ENCODE measurements around the gene ITPK1. TPM values are rescaled to one million over a fixed set of nuclear protein-coding genes. Genes with fewer than 3 reads are reported as not detected.
A peak's percentile ranks its signal among the peaks of the same experiment; 100 is the strongest.
"Not testable (repeated sequence)": the region's sequence is repeated elsewhere in the genome, so short reads cannot be mapped to it uniquely, and the experiment has no call there.

The ITPK1 gene
- total RNA-seq, 2 experiments from 2014 or later: 78.5 to 83.5 TPM

- DNase-seq: no peak
- POLR2A ChIA-PET: no interaction called here
- ATAC-seq: no peak
- CTCF ChIA-PET: interaction anchor here (1.5 kb wide), 1 partner anchor 8 kb away, joined by 6 read pairs; no protein-coding TSS in a partner anchor
- no peak for TF ChIP-seq CTCF (IDR thresholded peaks at IDR 0.05)
- Mint-ChIP-seq H3K27ac (peak overlapping the region; percentile 72), H3K27me3 (no peaks in the 10 kb centered on the region), H3K4me1 (ENCODE audit: low read depth) (peaks cover 75% of the 10 kb centered on the region), H3K4me3 (no peak overlapping the region), H3K9me3 (no peaks in the 10 kb centered on the region), H3K36me3 (ENCODE audit: low read depth) (peaks cover 31% of the 10 kb centered on the region)
- intact Hi-C loops (cut with micrococcal nuclease): no loop called here
These were observed 52.3 kb downstream of the ITPK1 start for GRCh38 chr14:93063393-93063792.

GRCh38 chr14:93062890-93063289, 52.8 kb downstream of the ITPK1 start:
- peak overlapping the region; percentile 72 for H3K27ac Mint-ChIP-seq
- ATAC-seq (no peak), DNase-seq (no peak)
- no peak overlapping the region for H3K4me3 Mint-ChIP-seq
- intact Hi-C loops (cut with micrococcal nuclease): no loop called here
- peaks cover 74% of the 10 kb centered on the region for H3K4me1 Mint-ChIP-seq (ENCODE audit: low read depth)
- H3K36me3 Mint-ChIP-seq (ENCODE audit: low read depth): peaks cover 30% of the 10 kb centered on the region
- POLR2A ChIA-PET: interaction anchor here (0.7 kb wide), 1 partner anchor 21 kb away, joined by 4 read pairs; no protein-coding TSS in a partner anchor
- no peak for TF ChIP-seq CTCF (IDR thresholded peaks at IDR 0.05)
- H3K27me3 Mint-ChIP-seq: no peaks in the 10 kb centered on the region
- CTCF ChIA-PET: interaction anchor here (1.5 kb wide), 1 partner anchor 8 kb away, joined by 6 read pairs; no protein-coding TSS in a partner anchor
- H3K9me3 Mint-ChIP-seq: no peaks in the 10 kb centered on the region

GRCh38 chr14:93062013-93062412, 53.7 kb downstream of the ITPK1 start:
- ATAC-seq; POLR2A ChIA-PET; DNase-seq; H3K4me3 Mint-ChIP-seq; H3K27me3 Mint-ChIP-seq; intact Hi-C loops (cut with micrococcal nuclease); H3K9me3 Mint-ChIP-seq: not testable (repeated sequence)
- peak overlapping the region; percentile 88 for H3K27ac Mint-ChIP-seq
- H3K36me3 Mint-ChIP-seq (ENCODE audit: low read depth): peaks cover 26% of the 10 kb centered on the region
- CTCF ChIA-PET: interaction anchor here (0.7 to 2.8 kb wide), 3 partner anchors 10 to 110 kb away, joined by 3 to 21 read pairs (median 4); partner anchors contain the start of gene ITPK1
- peaks cover 73% of the 10 kb centered on the region for H3K4me1 Mint-ChIP-seq (ENCODE audit: low read depth)

- Mint-ChIP-seq H3K36me3 (ENCODE audit: low read depth) (peaks cover 21% of the 10 kb centered on the region), H3K27me3 (no peaks in the 10 kb centered on the region), H3K4me1 (ENCODE audit: low read depth) (peaks cover 72% of the 10 kb centered on the region), H3K9me3 (no peaks in the 10 kb centered on the region), H3K27ac (peak overlapping the region; percentile 88), H3K4me3 (peak overlapping the region; percentile 6)
- ATAC-seq (no peak), DNase-seq (no peak)
- POLR2A ChIA-PET: interaction anchor here (1.1 kb wide), 1 partner anchor 14 kb away, joined by 3 read pairs; no protein-coding TSS in a partner anchor
- intact Hi-C loops (cut with micrococcal nuclease): no loop called here
- CTCF ChIA-PET: interaction anchor here (0.7 to 2.8 kb wide), 4 partner anchors 10 to 109 kb away, joined by 3 to 21 read pairs (median 4); partner anchors contain the start of gene ITPK1
- no peak for TF ChIP-seq CTCF (IDR thresholded peaks at IDR 0.05)
These were observed 54.2 kb downstream of the ITPK1 start for GRCh38 chr14:93061380-93062012.

GRCh38 chr14:93060841-93061240, 54.9 kb downstream of the ITPK1 start:
- no peak for ATAC-seq
- H3K27ac Mint-ChIP-seq: peak overlapping the region; percentile 88
- POLR2A ChIA-PET: interaction anchor here (0.9 to 1.1 kb wide), 3 partner anchors 13 to 52 kb away, joined by 3 to 4 read pairs (median 4); no protein-coding TSS in a partner anchor
- no peaks in the 10 kb centered on the region for H3K9me3 Mint-ChIP-seq
- peak overlapping the region; percentile 39 for H3K4me3 Mint-ChIP-seq
- H3K4me1 Mint-ChIP-seq (ENCODE audit: low read depth): peaks cover 74% of the 10 kb centered on the region
- no peak for DNase-seq
- intact Hi-C loops (cut with micrococcal nuclease): no loop called here
- CTCF ChIA-PET: interaction anchor here (0.7 to 2.8 kb wide), 6 partner anchors 27 to 263 kb away, joined by 3 to 21 read pairs (median 4); partner anchors contain the start of gene ITPK1
- H3K36me3 Mint-ChIP-seq (ENCODE audit: low read depth): peaks cover 20% of the 10 kb centered on the region
- no peaks in the 10 kb centered on the region for H3K27me3 Mint-ChIP-seq
- no peak for TF ChIP-seq CTCF (IDR thresholded peaks at IDR 0.05)
